ENCODE measurements around the gene NRSN1.

Gene NRSN1, protein sequence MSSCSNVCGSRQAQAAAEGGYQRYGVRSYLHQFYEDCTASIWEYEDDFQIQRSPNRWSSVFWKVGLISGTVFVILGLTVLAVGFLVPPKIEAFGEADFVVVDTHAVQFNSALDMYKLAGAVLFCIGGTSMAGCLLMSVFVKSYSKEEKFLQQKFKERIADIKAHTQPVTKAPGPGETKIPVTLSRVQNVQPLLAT

DNA sequence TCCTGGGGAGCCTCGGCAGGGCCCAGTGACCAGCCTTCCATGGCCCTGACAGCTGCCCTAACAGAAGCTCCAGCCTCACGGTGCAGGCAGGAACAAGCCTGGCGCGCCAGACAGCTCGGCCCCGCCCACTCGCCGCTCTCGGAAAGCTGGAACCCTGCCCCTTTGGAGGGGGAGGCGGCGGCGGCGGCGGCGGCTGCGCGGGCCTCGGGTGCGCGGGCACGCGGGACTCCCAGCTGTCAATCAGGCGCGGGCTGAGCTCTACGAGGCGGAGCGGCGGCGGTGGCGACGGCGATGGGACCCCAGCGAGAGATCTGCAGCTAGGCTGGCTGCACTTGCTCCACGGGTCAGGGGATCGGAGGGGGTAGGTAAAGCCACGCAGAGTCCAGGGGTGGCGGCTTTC is at the start of gene NRSN1:
Gene NRSN1 (plus strand): TSS at position 236 of the 400 bp plus-strand sequence. CDS start 8,113 bp downstream, outside the sequence.
- no peak for DNase-seq (ENCODE audit: low read depth)

DNA sequence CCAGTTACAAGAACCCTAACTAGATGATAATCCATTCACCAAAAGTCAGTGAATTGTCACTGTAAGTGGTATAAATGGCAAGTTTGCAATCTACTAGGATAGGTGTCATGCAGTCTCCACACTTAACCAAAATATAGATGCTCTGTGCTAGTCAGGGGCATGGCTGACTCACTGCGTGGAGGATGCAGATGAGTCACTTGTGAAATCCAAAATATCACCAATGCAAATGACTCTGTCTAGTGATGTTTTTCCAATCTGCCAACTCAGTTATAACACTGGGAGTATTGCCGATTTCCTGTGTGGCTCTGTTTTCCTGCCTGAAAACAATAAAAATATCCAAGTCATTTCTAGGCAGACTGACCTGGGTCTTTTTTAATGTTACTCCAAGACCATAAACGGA is 47.8 kb upstream of the NRSN1 start:
- DNase-seq (ENCODE audit: low read depth) = no peak

DNA sequence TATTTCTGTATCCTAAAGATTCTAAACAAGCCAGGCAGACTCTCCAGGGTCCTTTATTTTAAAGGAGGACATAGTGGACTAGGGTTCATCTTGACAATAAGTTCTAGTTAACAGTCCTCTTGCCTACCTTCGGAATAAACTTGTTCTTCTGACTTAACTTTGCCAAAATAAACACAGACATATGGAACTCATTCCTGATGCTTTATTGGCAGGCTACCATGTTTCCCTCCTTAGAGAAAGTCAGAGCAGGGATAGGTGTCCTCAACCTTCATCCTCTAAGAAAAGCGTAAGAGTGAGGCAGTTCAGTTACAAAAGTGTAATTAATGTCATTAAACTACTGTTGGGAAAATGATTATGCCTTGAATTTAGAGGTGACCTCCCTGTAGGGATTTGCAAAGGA is 46.9 kb upstream of the NRSN1 start:
- no peak for DNase-seq (ENCODE audit: low read depth)

DNA sequence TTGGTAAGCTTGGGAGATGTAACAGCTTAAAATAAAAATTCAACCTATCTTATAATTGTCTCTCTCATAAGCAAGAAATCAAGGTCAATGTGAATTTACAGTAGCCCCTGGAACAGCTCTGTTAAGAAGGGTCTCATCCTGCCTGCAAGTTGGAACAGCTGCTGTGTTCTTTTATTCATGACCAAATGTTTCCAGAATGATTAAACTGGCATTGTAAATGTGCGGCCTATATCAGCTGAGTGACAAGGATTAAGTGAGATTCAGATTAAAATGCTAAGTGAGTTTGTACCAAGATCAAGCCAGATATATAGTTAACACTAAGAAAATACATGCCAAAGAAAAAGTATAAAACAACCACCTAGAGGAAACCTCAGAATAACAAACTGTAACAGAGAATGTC is 45.3 kb upstream of the NRSN1 start:
- DNase-seq (ENCODE audit: low read depth) = no peak

DNA sequence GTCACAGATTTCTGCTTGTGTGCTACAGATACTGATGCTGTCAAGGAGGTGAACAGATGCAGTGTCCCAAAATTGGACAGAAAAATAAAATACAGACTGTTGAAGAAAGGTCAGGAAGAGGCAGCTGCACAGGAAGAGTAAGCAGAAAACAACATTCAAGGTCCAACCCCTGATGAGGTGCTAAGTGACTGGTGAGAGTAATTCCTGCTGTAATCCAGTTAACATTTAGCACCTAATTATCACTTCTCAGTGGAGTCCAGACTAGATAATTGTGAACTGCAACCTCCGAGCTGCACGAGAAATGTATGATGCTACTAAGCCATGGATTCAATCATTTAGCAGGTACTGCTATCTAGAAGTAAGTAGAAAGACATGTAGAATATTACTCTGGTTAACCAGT is 36.3 kb upstream of the NRSN1 start:
- DNase-seq (ENCODE audit: low read depth) = no peak

DNA sequence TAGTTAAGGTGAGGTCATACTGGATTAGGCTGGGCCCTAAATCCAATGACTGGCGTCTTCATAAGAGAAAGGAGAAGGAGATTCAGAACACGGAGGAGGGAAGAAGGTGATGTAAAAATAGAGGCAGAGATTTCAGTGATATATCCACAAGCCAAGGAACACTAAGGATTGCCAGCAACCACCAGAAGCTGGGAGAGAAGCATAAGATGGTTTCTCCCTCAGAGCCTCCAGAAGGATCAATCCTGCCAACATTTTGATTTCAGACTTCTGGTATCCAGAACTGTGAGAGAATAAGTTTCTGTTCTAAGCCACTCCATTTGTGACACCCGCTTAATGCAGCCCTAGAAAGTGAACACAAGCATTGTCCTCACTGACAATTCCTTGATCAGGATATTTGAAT is 33.6 kb upstream of the NRSN1 start:
- no peak for DNase-seq (ENCODE audit: low read depth)

DNA sequence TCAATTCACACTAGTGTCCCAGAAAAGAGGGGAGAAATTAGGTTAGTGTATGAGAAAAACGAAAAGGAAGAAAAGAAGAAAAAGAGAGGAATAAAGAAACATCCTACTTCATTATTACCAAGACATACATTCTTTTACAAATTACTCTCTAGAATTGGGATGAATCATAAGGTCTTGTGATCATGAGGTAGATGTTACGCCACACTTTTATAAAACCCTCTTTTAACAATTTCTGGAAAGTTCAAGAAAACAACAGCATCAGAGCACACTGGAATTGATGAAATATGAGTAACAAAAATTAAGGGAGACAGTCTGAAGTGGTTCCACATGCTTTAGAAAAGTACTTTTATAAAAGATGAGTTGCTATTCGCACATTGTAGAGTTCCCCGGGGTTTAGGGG is 32.6 kb upstream of the NRSN1 start:
- no peak for DNase-seq (ENCODE audit: low read depth)

DNA sequence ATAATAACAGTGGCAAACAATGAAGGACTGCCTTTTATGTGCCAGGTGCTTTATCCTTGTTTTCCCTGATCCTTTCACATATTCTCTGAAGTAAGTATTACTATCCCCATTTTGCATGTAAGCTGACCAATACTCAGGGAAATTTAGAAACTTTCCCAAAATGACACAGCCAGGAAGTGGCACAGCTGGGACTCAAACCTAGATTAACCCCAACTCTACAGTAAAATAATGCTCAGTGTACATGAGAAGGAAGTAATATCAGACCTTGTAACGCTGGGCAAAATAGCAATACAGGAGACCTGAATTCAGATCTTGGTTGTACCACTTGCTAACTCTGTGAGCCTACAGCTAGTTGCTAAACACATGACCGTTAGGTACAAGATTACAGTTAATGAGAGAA is 26.8 kb upstream of the NRSN1 start:
- no peak for DNase-seq (ENCODE audit: low read depth)

DNA sequence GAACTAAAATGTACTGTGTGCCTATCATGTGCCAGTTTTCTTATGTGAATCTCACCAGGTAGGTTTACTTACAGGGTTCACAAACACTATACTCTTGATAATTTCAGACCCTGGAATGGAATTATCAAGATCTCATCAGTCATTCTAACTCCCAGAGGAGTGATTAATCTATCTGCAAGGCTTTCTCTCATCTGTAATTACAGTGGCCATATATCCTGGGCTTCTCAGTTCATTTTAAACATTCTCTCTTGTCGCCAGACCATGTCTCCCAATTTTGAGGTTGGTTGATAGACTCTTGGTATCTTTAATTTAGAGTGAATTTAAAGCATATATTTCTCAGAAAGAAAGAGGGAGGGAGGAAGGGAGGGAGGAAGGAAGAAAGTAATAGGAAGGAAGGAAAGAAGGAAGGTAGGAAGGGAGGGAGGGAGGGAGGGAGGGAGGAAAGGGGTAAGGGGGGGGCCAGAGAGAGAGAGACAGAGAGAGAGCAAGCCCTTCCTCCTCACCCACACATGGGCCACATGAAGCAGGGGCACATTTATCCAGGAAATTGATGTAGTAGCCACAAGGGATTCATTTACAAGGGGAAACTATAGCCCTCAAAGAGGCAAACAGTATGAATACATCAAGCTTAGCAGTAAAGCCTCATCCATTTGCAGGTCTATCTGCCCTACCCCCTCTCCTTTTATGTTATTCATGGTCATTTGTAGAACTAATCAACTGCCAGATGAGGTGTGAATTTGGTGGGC is 25.8 kb upstream of the NRSN1 start:
- DNase-seq (ENCODE audit: low read depth) = no peak

DNA sequence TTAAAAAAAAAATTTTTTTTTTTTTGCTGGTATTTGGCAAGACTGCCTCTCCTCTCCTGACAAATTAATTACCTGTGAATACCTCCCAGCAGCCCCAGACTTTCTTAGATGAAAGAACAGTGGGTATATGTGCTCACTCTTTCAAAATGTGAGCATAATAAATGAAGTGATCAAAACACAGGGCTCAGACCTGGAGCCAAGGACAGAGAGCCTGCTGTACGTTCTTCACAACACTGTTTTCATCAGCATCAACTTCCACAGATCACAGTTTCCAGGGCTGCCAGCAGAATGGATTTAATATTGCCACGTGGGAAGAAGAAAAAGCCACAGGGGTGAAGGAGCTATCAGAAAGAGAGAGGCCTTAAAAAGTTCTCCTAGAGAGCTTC is 25.3 kb upstream of the NRSN1 start:
- DNase-seq (ENCODE audit: low read depth) = no peak

DNA sequence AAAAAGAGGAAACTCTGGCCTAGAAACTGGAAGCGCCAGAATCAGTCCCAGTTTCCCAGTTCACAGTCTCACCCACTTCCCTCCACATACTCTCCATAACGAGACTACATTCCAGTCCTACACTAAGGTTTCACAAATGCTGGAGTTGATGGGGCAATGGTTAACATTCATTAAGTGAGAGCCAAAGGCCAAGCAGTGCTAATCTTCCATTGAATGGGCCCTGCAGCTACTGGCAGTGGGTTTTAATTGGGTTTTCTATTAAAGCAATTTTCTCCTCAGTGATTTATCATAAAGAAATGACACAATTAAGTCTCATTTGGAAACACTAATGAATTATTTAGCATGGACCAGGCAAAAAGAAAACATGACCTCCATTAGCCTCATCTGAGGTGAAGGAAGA is 20.8 kb upstream of the NRSN1 start:
- DNase-seq (ENCODE audit: low read depth) = no peak

DNA sequence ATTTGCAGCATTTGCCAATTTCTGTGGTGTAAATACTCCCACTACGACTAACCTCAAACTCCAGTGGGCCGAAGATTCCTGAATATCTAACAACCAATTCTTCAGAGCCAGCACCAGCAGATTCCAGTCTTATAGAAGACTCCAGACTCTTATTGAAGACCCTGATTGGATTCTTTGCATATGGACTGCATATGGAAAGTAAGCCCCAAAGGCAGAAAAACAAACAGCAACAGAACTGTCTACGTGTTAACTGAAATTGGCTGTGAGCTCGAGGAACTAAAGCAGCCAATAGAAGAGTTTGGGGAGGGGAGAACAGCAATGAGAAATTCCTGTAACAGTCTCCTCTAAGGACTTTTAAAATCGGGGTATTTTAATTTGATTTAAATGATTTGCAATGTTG is 19.7 kb upstream of the NRSN1 start:
- DNase-seq (ENCODE audit: low read depth) = no peak

DNA sequence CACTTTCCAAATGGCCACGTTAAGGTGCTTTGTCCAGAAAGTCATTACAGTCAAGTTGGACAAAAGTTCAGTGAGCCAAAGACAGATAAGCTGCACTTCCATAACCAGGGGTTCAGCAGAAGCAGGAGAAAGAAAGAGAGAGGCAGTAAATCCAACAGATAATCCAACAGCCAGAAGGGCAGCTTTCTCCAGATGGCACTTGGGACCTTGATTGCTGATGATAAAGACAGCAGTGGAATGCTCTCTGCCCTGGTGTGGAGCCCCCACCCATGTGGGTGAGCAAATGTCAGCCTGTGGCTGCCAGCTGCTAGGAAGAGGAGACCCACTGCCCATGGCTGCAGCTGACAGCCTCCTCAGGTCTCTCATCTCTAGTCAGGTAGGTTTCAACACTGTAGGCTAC is 18.7 kb upstream of the NRSN1 start:
- no peak for DNase-seq (ENCODE audit: low read depth)

DNA sequence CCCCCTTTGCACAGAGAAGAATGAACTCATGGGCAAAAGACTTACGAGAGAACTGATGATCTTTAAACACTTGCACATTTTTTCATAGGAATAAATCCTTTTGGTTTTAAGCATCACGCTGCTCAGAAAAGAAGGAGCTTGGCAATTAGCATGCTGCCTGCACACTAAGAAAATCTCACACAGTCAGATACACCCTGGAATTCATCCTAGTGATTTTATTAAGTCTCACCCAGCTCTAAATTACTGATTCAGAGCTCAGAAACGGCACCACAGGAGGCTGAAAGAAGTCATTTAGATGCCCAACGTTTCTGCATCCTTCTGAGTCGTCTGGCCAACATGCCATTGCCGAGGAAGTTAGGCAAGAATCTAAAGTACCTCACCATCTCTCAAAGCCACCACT is 18.0 kb upstream of the NRSN1 start:
- no peak for DNase-seq (ENCODE audit: low read depth)

DNA sequence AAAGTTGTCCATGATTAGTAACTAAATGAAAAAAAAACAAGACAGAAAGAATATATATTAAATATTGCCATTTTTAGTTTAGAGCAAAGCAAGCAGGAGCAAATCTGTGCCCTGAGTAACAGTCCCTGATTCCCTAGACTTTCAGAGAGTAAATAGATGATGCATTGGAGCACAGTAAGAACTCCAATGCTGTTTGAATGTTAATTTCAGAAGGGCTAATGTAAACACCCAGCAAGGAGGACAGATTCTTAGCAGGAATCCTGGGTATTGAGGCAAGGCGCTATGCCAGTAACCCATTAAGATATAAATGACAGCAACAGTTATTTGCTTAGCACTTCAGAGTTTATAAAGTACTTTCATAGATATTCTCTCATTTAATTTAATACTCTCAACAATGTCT is 15.6 kb upstream of the NRSN1 start:
- DNase-seq (ENCODE audit: low read depth) = no peak

DNA sequence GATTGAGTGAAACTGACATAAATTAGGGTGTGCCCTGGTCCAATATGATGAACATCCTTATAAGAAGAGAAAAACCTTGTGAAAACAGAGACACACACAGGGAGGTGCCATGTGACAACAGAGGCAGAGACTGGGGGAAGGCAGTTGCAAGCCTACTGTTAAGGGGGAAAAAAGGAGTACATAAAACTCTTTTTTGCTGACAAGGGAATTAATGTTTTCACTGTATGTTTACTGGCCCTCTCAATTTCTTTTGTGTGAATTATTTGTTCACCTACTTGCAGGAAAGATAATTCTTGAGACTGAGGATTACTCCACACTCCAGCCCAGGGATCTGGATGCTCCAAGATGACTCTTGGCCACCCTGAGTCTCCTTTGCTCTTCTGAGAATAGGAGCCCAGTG is 12.1 kb upstream of the NRSN1 start:
- DNase-seq (ENCODE audit: low read depth) = no peak

DNA sequence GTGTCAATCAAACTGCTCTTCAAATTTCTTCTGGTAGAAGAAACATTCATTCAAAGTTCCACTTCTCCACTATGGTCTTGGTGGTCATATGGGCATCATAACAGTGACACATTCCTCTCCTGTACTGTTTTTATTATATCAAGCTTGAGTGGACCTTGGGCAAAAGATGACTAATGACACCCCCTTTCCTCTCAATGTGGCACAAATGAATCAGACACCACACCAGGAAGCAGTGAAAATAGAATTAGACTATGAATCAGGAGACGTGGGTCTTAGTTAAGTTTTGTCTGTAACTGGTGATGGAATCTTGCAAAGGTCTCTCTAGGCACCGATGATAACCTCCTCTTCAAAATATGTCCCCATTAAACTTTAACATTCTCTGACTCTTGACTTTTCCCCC is 9.0 kb upstream of the NRSN1 start:
- DNase-seq (ENCODE audit: low read depth) = no peak

DNA sequence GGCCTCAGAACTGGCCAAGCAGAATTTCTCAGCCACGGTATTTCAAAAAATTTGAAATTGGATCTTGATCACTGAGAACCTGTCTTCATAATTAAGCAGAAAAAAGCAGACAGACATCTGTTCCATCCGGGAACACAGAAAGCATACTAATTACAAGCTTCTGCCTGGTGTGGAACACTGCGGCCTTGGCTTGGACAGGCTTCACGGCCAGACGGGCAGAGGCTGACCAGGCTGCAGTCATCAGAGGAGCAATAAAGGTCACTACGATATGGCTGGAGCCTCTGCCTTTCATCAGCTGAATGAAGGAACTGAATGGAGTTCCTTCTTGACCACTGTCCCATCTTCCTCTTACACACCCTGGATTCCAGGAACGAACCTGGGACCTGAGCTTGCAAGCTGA is 3.9 kb upstream of the NRSN1 start:
- DNase-seq (ENCODE audit: low read depth) = no peak

DNA sequence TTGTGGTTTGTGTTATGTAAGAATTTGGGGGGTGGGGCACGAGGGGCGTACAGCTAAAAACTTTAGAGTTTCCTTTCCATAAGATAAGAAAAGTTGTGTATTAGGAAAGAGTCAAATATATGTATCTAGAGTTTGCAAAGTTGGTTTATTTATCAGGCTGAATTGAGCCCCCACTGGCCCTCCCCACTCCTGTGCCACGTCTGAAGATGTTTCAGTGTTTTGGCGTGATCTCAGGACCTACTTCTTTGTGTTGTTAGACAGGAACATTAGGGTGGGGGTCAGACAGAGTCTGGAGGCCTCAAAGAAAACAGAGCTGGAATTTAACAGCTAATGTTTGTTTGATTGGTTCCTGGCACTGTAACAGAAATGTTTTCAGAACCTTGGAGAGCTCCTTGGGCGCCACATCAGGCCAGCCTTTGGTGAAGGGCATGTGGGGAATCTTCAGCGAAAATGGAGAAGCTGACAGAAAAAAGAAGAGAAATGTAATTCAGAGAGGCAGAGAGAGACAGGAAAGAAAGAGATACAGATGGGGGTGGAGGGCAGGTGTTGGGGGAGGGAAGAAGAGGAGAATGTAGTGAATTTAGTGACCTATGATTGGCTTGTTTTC is 674 bp downstream of the NRSN1 start:
- no peak for DNase-seq (ENCODE audit: low read depth)

DNA sequence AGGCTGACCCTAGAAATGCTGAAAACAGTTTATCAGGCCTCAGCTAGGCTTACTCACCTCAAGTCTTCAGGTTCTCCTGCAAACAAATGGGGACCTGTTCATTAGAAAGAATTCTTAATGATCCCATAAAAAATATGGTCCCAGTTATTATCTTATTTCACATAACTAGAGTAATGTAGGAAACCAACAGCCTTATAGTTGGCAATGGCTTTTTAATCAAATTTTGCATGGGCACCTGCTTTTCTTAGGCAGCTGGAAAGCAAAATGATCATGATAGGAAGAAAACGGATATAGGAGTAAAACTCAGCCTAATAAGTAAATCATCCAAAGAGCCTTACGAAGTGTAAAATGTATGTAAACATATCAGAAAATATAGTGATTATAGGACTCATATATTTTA is 1.3 kb downstream of the NRSN1 start:
- DNase-seq (ENCODE audit: low read depth) = no peak

DNA sequence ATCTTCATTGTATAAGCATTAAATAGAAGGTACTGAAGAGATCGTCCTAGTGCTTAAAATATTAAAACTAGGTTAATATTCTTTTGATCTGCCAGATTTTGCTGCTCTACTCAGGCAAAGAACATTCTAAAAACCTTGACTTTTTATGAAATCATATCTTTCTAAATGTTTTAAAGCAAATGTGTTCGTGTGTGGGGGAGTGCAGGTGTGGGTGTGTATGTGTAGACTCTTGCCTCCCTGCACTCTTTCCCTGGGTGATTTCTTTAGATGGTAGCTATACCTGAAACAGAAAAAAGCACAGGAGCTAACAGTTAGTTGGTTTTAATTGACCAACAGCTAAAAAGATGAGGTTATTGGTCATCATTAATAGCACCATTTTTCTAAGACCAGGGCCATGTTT is 5.7 kb downstream of the NRSN1 start:
- DNase-seq (ENCODE audit: low read depth) = no peak

DNA sequence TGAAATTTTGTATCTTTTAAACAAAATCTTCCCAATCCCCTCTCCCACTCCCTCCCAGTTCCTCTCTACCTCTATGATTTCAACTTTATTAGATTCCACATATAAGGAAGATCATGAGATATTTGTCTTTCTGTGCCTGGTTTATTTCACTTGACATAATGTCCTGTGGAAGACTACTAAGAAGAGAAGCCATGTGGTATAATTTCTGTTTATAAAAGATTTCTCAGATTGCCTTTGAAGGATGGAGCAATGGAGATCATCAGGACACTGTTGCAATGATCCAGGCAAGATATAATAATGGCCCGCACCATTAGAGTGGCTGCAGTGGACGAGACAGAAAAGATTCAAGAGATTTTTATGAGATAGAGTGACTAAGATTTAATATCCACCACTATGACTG is 13.1 kb downstream of the NRSN1 start:
- no peak for DNase-seq (ENCODE audit: low read depth)

DNA sequence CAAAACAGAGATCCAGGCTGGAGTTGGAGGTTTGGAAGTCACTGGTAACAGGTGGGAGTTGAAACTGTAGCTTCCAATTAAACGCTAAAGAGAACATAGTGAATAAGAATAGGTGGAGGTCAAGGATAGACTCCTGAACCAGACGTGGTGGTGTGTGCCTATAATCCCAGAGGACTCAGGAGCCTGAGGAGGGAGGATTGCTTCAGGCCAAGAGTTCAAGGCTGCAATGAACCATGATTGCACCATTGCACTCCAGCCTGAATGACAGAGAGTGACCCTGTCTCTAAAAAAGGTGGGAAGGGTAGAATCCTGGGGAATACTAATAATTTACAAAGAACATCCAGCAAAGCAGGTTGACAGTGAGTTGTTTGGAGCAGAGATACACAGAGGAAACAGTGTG is 13.6 kb downstream of the NRSN1 start:
- no peak for DNase-seq (ENCODE audit: low read depth)

DNA sequence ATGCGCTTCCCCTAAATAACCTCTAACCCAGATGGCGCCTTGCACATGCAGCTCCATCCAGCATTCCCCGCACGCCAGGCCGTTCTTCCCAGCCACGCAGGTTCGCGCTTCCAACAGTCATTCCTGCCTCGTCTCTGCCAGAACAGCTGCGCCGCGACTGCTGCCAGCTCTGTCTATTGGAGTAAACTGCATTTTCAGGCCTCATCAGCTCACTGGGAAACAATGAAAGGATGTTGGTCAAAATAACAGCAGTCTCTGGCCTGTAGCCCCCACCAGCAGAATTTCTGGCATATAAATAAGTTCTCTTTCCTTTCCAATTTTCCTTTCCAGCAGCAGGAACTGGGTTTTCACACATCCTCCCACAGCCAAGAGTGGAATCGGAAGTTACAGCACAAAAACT is 14.6 kb downstream of the NRSN1 start:
- DNase-seq (ENCODE audit: low read depth) = no peak
